Effector CD8-positive, alpha-beta T cell (primary cell): ENCODE results near the gene GNG7.
"Not testable (repeated sequence)": the region's sequence is repeated elsewhere in the genome, so short reads cannot be mapped to it uniquely, and the experiment has no call there.

Experiments
- DNase-seq: peaks from one replicate; lab custom pipeline; 2025; lab: John Stamatoyannopoulos, UW

GNG7 gene

GRCh38 chr19:2726904-2727639, 24.6 kb upstream of the GNG7 start:
- DNase-seq, result no peak

GRCh38 chr19:2726160-2726855, 23.8 kb upstream of the GNG7 start:
- no peak for DNase-seq

GRCh38 chr19:2724148-2724557, 21.7 kb upstream of the GNG7 start:
- DNase-seq, result no peak

GRCh38 chr19:2723747-2724146, 21.3 kb upstream of the GNG7 start:
- no peak for DNase-seq

- DNase-seq, result no peak
These were observed 20.8 kb upstream of the GNG7 start for GRCh38 chr19:2723345-2723715.

- DNase-seq, result no peak
These were observed 20.2 kb upstream of the GNG7 start for GRCh38 chr19:2722541-2723344.

GRCh38 chr19:2721570-2722540, 19.4 kb upstream of the GNG7 start:
- DNase-seq, result no peak

- no peak for DNase-seq
These were observed 18.5 kb upstream of the GNG7 start, which contains the start of gene DIRAS1 for GRCh38 chr19:2720777-2721569. DIRAS1 (minus strand) TSS chr19:2721372; CDS start chr19:2717806, 3,566 bp downstream.

GRCh38 chr19:2719920-2720776, 17.7 kb upstream of the GNG7 start:
- DNase-seq, result no peak

GRCh38 chr19:2719232-2719735, 16.8 kb upstream of the GNG7 start:
- DNase-seq, result no peak

- no peak for DNase-seq
These were observed 15.4 kb upstream of the GNG7 start for GRCh38 chr19:2717638-2718541.

GRCh38 chr19:2716722-2717637, 14.5 kb upstream of the GNG7 start:
- no peak for DNase-seq

GRCh38 chr19:2716275-2716650, 13.8 kb upstream of the GNG7 start:
- DNase-seq, result no peak

- no peak for DNase-seq
These were observed 13.2 kb upstream of the GNG7 start for GRCh38 chr19:2715470-2716274.

- DNase-seq, result no peak
These were observed 12.2 kb upstream of the GNG7 start for GRCh38 chr19:2714531-2715269.

- not testable (repeated sequence) for DNase-seq
These were observed 11.6 kb upstream of the GNG7 start for GRCh38 chr19:2714102-2714501.
